ENCODE results near the gene ZBTB43. TPM values are rescaled to one million over a fixed set of nuclear protein-coding genes. Genes with fewer than 3 reads are reported as not detected.

ZBTB43 gene
- total and polyA plus RNA-seq, 12 donors, result 7.6 to 58.4 (median 43.5) TPM

GRCh38 chr9:126838055-126838811 is 33.4 kb downstream of the ZBTB43 start:
- no peak for TF ChIP-seq CTCF (IDR thresholded peaks at IDR 0.05)
- intact Hi-C loops (cut with DNase I), result no loop called here
- H3K4me1 ChIP-seq, result peaks cover 0 to 75% (median 42%) of the 10 kb centered on the region in 9 donors
- 52 to 63% methylated on average over 6 to 7 of the region's 7 CpGs for WGBS, 2 donors
- DNase-seq (no peak), ATAC-seq (peak in 4 of 8 donors; percentile 4 to 39 (median 8))
- peaks cover 0 to 60% (median 21%) of the 10 kb centered on the region in 9 donors for H3K36me3 ChIP-seq
- no peaks in the 10 kb centered on the region for H3K9me3 ChIP-seq
- no peaks in the 10 kb centered on the region for H3K27me3 ChIP-seq
- H3K27ac ChIP-seq, result no peak overlapping the region
- no peak overlapping the region for H3K4me3 ChIP-seq

- no peaks in the 10 kb centered on the region for H3K9me3 ChIP-seq
- no peaks in the 10 kb centered on the region for H3K27me3 ChIP-seq
- intact Hi-C loops (cut with DNase I), result no loop called here
- no peak for TF ChIP-seq CTCF (IDR thresholded peaks at IDR 0.05)
- H3K36me3 ChIP-seq, result peaks cover 0 to 53% (median 15%) of the 10 kb centered on the region in 9 donors
- 95% methylated on average over 12 of the region's 12 CpGs for WGBS, 2 donors
- no peak for DNase-seq
- H3K4me3 ChIP-seq, result no peak overlapping the region
- H3K4me1 ChIP-seq, result peaks cover 0 to 75% (median 40%) of the 10 kb centered on the region in 9 donors
- ATAC-seq, result peak in 1 of 8 donors; percentile 11
- H3K27ac ChIP-seq, result no peak overlapping the region
Observed at GRCh38 chr9:126838895-126839294, 34.1 kb downstream of the ZBTB43 start.

GRCh38 chr9:126839301-126839700 is 34.5 kb downstream of the ZBTB43 start:
- 92 to 95% methylated on average over 8 of the region's 8 CpGs for WGBS, 2 donors
- ATAC-seq, result peak in 1 of 8 donors; percentile 17
- intact Hi-C loops (cut with DNase I), result no loop called here
- no peak overlapping the region for H3K4me3 ChIP-seq
- H3K36me3 ChIP-seq, result peaks cover 0 to 49% (median 11%) of the 10 kb centered on the region in 9 donors
- H3K9me3 ChIP-seq, result no peaks in the 10 kb centered on the region
- H3K27ac ChIP-seq, result no peak overlapping the region
- DNase-seq, result no peak
- TF ChIP-seq CTCF (IDR thresholded peaks at IDR 0.05), result no peak
- H3K27me3 ChIP-seq, result no peaks in the 10 kb centered on the region
- H3K4me1 ChIP-seq, result peaks cover 0 to 75% (median 40%) of the 10 kb centered on the region in 9 donors

- Histone ChIP-seq H3K27ac (no peak overlapping the region), H3K36me3 (peaks cover 0 to 24% (median 11%) of the 10 kb centered on the region in 9 donors), H3K27me3 (no peaks in the 10 kb centered on the region), H3K4me3 (no peak overlapping the region), H3K9me3 (no peaks in the 10 kb centered on the region), H3K4me1 (peaks cover 0 to 50% (median 21%) of the 10 kb centered on the region in 9 donors)
- ATAC-seq, result no peak
- TF ChIP-seq CTCF (IDR thresholded peaks at IDR 0.05), result no peak
- no peak for DNase-seq
- 87 to 91% methylated on average over 13 of the region's 13 CpGs for WGBS, 2 donors
- intact Hi-C loops (cut with DNase I), result no loop called here
Observed at GRCh38 chr9:126842220-126842842, 37.5 kb downstream of the ZBTB43 start.

Data from heart right ventricle (tissue), 16 donors.